Endothelial cell of umbilical vein (primary cell): ENCODE measurements around the gene ABCF2. TPM values are rescaled to one million over a fixed set of nuclear protein-coding genes. Genes with fewer than 3 reads are reported as not detected.

Experiments used
- BruUV-seq: library from RNA; stranded (reverse); fragments of 400-500 nt; replicated peaks from 2 replicates; lab custom pipeline; 2021; lab: Mats Ljungman, UMichigan
- CTCF ChIA-PET: fragments of 300-600, 350-600 bp; sonication (Branson Sonifier 250); formaldehyde crosslinking; loops from one replicate; lab custom pipeline; 2021; ENCODE audit warnings: antibody characterized with exemption, inconsistent platforms; lab: Charles Lee
- POLR2A ChIA-PET: fragments of 300-600, 350-600 bp; sonication (Branson Sonifier 250); formaldehyde crosslinking; loops from one replicate; lab custom pipeline; 2021; ENCODE audit warnings: antibody characterized with exemption, inconsistent platforms; lab: Charles Lee
- DNase-seq: peaks from one replicate; pipeline ENCODE4 v3.0.0-alpha.2; 2011; ENCODE audit warnings: low read depth, low spot score
- FAIRE-seq: peaks from 2 replicates; lab custom pipeline; 2011; peaks lifted over from hg19 to GRCh38; lab: Jason Lieb, UNC
- H2AFZ ChIP-seq: 2 replicates; pipeline ENCODE4 v1.6.0; 2012; ENCODE audit warnings: low read depth, low read length, control low read depth, inconsistent platforms
- H3K27ac ChIP-seq: 2 replicates; pipeline ENCODE4 v1.5.1; 2011; ENCODE audit warnings: low read depth, mild to moderate bottlenecking, control low read depth, low read length, moderate library complexity; ENCODE audit not compliant: insufficient read depth
- H3K27me3 ChIP-seq, 2 experiments: 2 replicates each; pipeline versions ENCODE4 v1.6.0 to v1.6.1; 2011; ENCODE audit warnings: low read length in 2 of 2, mixed read lengths in 1 of 2; ENCODE audit not compliant: control insufficient read depth in 2 of 2, insufficient read depth in 2 of 2
- H3K36me3 ChIP-seq, 2 experiments: 2 replicates in 1 of 2; 3 replicates in 1 of 2; pipeline ENCODE4 v1.5.1; 2011; ENCODE audit warnings: low read length in 2 of 2, mild to moderate bottlenecking in 1 of 2, moderate library complexity in 1 of 2; ENCODE audit not compliant: control insufficient read depth in 2 of 2, insufficient read depth in 2 of 2; ENCODE audit errors: extremely low read depth in 1 of 2
- H3K4me1 ChIP-seq: 3 replicates; pipeline ENCODE4 v1.5.1; 2011; ENCODE audit warnings: mild to moderate bottlenecking, low read length; ENCODE audit not compliant: control insufficient read depth, insufficient read depth; ENCODE audit errors: extremely low read depth
- H3K4me2 ChIP-seq: 2 replicates; pipeline ENCODE4 v1.6.1; 2011; ENCODE audit warnings: low read length, control low read depth, mixed read lengths; ENCODE audit not compliant: insufficient read depth
- H3K4me3 ChIP-seq, 3 experiments: fragments of 200-600 bp in 1 of 3; sonication (generic), shearing (Covaris generic) in 1 of 3; replicated peaks in 1 of 3; 2 replicates each; pipeline ENCODE4 v1.5.1; 2011 to 2016; ENCODE audit warnings: control low read depth in 3 of 3, low read length in 3 of 3, mild to moderate bottlenecking in 2 of 3, inconsistent platforms in 1 of 3, low read depth in 1 of 3, moderate library complexity in 1 of 3; ENCODE audit not compliant: insufficient read depth in 1 of 3
- H3K79me2 ChIP-seq: 2 replicates; pipeline ENCODE4 v1.6.0; 2012; ENCODE audit warnings: low read length, inconsistent platforms; ENCODE audit not compliant: control insufficient read depth, insufficient read depth
- H3K9ac ChIP-seq: replicated peaks from 2 replicates; pipeline ENCODE3; 2011; ENCODE audit warnings: low read length, control low read depth; ENCODE audit not compliant: insufficient read depth; ENCODE audit errors: extremely low read depth
- H3K9me1 ChIP-seq: replicated peaks from 3 replicates; pipeline ENCODE4 v1.6.0; 2011; ENCODE audit warnings: mild to moderate bottlenecking, low read length; ENCODE audit not compliant: control insufficient read depth, insufficient read depth; ENCODE audit errors: extremely low read depth
- H3K9me3 ChIP-seq: replicated peaks from 2 replicates; pipeline ENCODE4 v1.5.1; 2012; ENCODE audit warnings: low read length, inconsistent platforms; ENCODE audit not compliant: control insufficient read depth, insufficient read depth
- H4K20me1 ChIP-seq: replicated peaks from 2 replicates; pipeline ENCODE3; 2011; ENCODE audit warnings: mild to moderate bottlenecking, low read length; ENCODE audit not compliant: control insufficient read depth, insufficient read depth; ENCODE audit errors: extremely low read depth
- EZH2 ChIP-seq: IDR thresholded peaks from 2 replicates; pipeline ENCODE4 v1.6.1; 2012; ENCODE audit warnings: borderline replicate concordance, low read depth, mild to moderate bottlenecking, moderate library complexity, low read length, inconsistent platforms; ENCODE audit not compliant: severe bottlenecking
- FOS ChIP-seq: IDR thresholded peaks from 2 replicates; pipeline ENCODE4 v1.6.1; 2011; ENCODE audit warnings: mild to moderate bottlenecking, low read length, moderate library complexity, borderline replicate concordance; ENCODE audit not compliant: insufficient read depth
- GATA2 ChIP-seq: IDR thresholded peaks from 2 replicates; pipeline ENCODE4 v1.7.0; 2011; ENCODE audit warnings: low read depth, mild to moderate bottlenecking, moderate library complexity, mixed read lengths, low read length; ENCODE audit not compliant: insufficient read length, insufficient read depth
- JUN ChIP-seq: IDR thresholded peaks from 2 replicates; pipeline ENCODE4 v1.6.1; 2011; ENCODE audit warnings: borderline replicate concordance, low read depth; ENCODE audit not compliant: insufficient read length, insufficient read depth
- MYC ChIP-seq: IDR thresholded peaks from one replicate; pipeline ENCODE4 v1.6.1; 2011; ENCODE audit warnings: mild to moderate bottlenecking, low read depth, low read length
- POLR2A ChIP-seq: IDR thresholded peaks from 2 replicates; pipeline ENCODE4 v1.6.1; 2012; ENCODE audit warnings: low read depth, mild to moderate bottlenecking, control low read depth, low read length
- POLR2AphosphoS5 ChIP-seq: IDR thresholded peaks from 2 replicates; pipeline ENCODE4 v1.6.1; 2012; ENCODE audit warnings: low read depth, mild to moderate bottlenecking, control low read depth, low read length, moderate library complexity; ENCODE audit not compliant: insufficient read depth
- dilution Hi-C: fragments of 300-500 bp; cut with MboI; formaldehyde crosslinking; loops from one replicate; pipeline ENCODE4 v1.15.0; 2019; ENCODE audit warnings: low sequenced_read_pairs; ENCODE audit not compliant: extremely low pct_ligation_motif_present
- intact Hi-C: fragments of 100-400 bp; cut with micrococcal nuclease; formaldehyde crosslinking; loops from one replicate; pipeline ENCODE4 v1.10.0; 2022
- polyA plus RNA-seq, 4 experiments: library from polyadenylated mRNA; depleted of rRNA in 3 of 4; stranded (reverse) in 3 of 4; unstranded in 1 of 4; fragments of >200 nt; gene quantifications; 2 replicates each; pipeline versions ENCODE4 v1.2.1 to v1.2.3, GENCODE V29; 2011 to 2012; ENCODE audit warnings: missing spikeins in 1 of 4
- total RNA-seq: library from RNA; stranded (reverse); gene quantifications from 2 replicates; pipeline ENCODE4 v1.2.3, GENCODE V29; 2021
- TF ChIP-seq, protein P1 (sequence below): IDR thresholded peaks from 2 replicates; pipeline ENCODE4 v1.6.1; 2011; ENCODE audit not compliant: insufficient read depth, insufficient read length
- TF ChIP-seq, protein P2 (sequence below), 2 donors: IDR thresholded peaks; 1 replicate in 1 of 2; 2 replicates in 1 of 2; pipeline ENCODE4 v1.5.1; 2011; ENCODE audit warnings: low read length in 2 of 2, mild to moderate bottlenecking in 2 of 2, moderate library complexity in 2 of 2, control low read depth in 1 of 2, inconsistent platforms in 1 of 2, low read depth in 1 of 2; ENCODE audit not compliant: insufficient read depth in 1 of 2; ENCODE audit errors: extremely low read depth in 1 of 2

The ABCF2 gene
- total and polyA plus RNA-seq, 2 donors (not counting 3 experiments of a cell fraction or from before 2014, with no cell fraction given): 45.3 to 61.6 TPM

DNA sequence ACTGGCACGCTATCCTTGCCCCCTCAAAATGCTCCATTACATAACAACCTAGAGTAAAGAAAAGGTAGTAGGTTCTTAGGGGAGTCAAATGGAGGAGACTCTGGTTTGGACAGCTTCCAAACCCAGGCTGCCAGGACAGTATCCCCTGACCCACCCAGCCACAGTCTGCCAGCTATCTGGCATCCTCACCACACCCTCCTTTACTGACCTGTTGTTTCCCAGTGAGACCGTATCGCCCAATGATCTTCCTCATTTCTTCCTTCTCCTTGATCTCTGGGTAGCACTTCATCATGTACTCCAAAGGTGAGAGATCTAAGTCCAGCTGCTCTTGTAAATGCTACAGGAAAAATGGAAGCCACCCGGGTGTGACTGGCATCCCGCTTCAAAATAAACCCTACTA lies 11.6 kb downstream of the ABCF2 start:
- intact Hi-C loops (no loop called here), dilution Hi-C loops (no loop called here)
- Histone ChIP-seq H3K79me2 (no peaks in the 10 kb centered on the region), H3K4me1 (no peaks in the 10 kb centered on the region), H3K4me2 (no peak overlapping the region), H3K9ac (no peak overlapping the region), H3K9me1 (no peaks in the 10 kb centered on the region), H3K4me3 (no peak overlapping the region), H3K9me3 (no peaks in the 10 kb centered on the region), H3K27ac (no peak overlapping the region), H2AFZ (no peak overlapping the region), H3K27me3 (no peaks in the 10 kb centered on the region), H3K36me3 (peaks cover 7 to 37% of the 10 kb centered on the region in 2 experiments), H4K20me1 (no peaks in the 10 kb centered on the region)
- ChIA-PET POLR2A (no interaction called here), CTCF (no interaction called here)
- TF ChIP-seq GATA2: no peak
- TF ChIP-seq JUN: no peak
- TF ChIP-seq, protein P1, sequence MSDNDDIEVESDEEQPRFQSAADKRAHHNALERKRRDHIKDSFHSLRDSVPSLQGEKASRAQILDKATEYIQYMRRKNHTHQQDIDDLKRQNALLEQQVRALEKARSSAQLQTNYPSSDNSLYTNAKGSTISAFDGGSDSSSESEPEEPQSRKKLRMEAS: no peak
- TF ChIP-seq POLR2A: no peak
- TF ChIP-seq POLR2AphosphoS5: no peak
- TF ChIP-seq EZH2: no peak
- TF ChIP-seq MYC: no peak
- TF ChIP-seq FOS: no peak
- TF ChIP-seq, protein P2, sequence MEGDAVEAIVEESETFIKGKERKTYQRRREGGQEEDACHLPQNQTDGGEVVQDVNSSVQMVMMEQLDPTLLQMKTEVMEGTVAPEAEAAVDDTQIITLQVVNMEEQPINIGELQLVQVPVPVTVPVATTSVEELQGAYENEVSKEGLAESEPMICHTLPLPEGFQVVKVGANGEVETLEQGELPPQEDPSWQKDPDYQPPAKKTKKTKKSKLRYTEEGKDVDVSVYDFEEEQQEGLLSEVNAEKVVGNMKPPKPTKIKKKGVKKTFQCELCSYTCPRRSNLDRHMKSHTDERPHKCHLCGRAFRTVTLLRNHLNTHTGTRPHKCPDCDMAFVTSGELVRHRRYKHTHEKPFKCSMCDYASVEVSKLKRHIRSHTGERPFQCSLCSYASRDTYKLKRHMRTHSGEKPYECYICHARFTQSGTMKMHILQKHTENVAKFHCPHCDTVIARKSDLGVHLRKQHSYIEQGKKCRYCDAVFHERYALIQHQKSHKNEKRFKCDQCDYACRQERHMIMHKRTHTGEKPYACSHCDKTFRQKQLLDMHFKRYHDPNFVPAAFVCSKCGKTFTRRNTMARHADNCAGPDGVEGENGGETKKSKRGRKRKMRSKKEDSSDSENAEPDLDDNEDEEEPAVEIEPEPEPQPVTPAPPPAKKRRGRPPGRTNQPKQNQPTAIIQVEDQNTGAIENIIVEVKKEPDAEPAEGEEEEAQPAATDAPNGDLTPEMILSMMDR (IDR thresholded peaks at IDR 0.05; ENCODE audit: extremely low read depth in 1 of 2, insufficient read depth in 1 of 2, low read depth in 1 of 2, low read length in 2 of 2): no peak
- FAIRE-seq: no peak
- no TSS peak for BruUV-seq
- no peak for DNase-seq
